HG02870 (cell line): Measurements from ENCODE around the gene DENND4C.
"Not testable (repeated sequence)": the region's sequence is repeated elsewhere in the genome, so short reads cannot be mapped to it uniquely, and the experiment has no call there.

Experiments used
- ATAC-seq: cut with Tn5 transposase; IDR thresholded peaks from one replicate; pipeline ENCODE4 v1.9.1; 2021; ENCODE audit warnings: mild to moderate bottlenecking, moderate library complexity; ENCODE audit not compliant: unreplicated experiment

Gene DENND4C

GRCh38 chr9:19369107-19369506 lies 138.6 kb downstream of the DENND4C start:
- ATAC-seq, result no peak

- no peak for ATAC-seq
Observed at GRCh38 chr9:19371942-19372341, 141.4 kb downstream of the DENND4C start.

DNA sequence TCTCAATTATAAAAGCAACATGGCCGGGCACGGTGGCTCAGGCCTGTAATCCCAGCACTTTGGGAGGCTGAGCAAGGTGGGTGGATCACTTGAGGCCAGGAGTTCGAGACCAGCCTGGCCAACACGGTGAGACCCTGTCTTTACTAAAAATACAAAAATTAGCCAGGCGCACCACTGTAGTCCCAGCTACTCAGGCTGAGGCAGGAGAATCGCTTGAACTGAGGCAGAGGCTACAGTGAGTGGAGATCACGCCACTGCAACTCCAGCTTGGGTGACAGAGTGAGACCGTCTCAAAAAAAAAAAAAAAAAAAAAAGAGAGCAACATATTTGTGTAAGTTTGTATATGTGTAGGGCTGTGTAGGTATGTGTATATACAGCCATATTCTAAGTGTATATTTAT lies 142.1 kb downstream of the DENND4C start:
- ATAC-seq, result no peak

- ATAC-seq, result no peak
Observed at GRCh38 chr9:19373527-19373926, 143.0 kb downstream of the DENND4C start.

GRCh38 chr9:19375538-19375937 lies 145.0 kb downstream of the DENND4C start:
- no peak for ATAC-seq

- no peak for ATAC-seq
Observed at GRCh38 chr9:19376931-19377330, 146.4 kb downstream of the DENND4C start.

- ATAC-seq, result no peak
Observed at GRCh38 chr9:19378164-19378563, 147.7 kb downstream of the DENND4C start.

DNA sequence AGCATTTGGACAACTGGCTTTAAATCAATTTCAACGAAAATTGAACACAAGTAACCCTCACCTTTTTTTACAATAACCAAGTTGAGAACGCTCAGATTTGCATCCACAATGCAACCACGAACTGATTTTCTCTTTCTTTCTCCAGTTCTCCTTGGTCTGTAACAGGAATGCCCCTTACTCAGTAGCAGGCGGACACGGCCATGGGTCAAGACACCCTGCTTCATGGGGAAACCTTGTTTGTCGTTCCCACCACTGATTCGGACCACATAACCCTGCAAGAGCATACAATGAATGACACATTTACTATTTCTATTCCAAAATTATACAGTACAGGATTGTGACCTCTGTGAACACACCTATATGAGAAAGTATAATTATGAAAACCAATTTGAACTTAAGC lies 148.2 kb downstream of the DENND4C start:
- ATAC-seq, result no peak

- ATAC-seq, result no peak
Observed at GRCh38 chr9:19379283-19379682, 148.8 kb downstream of the DENND4C start.

- peak; percentile 24 for ATAC-seq
Observed at GRCh38 chr9:19379697-19380046, 149.2 kb downstream of the DENND4C start.

DNA sequence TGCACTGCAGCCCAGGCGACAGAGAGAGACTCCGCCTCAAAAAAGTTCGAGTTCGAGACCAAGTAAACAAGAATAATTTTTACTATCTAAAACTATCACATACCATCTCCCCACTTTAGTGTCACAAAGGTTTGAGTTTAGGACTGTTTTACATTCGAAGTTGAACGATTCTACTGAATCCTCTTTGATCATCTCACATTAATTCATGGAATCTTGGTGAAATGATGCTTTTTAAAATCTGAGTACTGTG lies 150.3 kb downstream of the DENND4C start:
- ATAC-seq, result no peak

- ATAC-seq, result no peak
Observed at GRCh38 chr9:19381656-19382055, 151.2 kb downstream of the DENND4C start.

- not testable (repeated sequence) for ATAC-seq
Observed at GRCh38 chr9:19385212-19385611, 154.7 kb downstream of the DENND4C start.

DNA sequence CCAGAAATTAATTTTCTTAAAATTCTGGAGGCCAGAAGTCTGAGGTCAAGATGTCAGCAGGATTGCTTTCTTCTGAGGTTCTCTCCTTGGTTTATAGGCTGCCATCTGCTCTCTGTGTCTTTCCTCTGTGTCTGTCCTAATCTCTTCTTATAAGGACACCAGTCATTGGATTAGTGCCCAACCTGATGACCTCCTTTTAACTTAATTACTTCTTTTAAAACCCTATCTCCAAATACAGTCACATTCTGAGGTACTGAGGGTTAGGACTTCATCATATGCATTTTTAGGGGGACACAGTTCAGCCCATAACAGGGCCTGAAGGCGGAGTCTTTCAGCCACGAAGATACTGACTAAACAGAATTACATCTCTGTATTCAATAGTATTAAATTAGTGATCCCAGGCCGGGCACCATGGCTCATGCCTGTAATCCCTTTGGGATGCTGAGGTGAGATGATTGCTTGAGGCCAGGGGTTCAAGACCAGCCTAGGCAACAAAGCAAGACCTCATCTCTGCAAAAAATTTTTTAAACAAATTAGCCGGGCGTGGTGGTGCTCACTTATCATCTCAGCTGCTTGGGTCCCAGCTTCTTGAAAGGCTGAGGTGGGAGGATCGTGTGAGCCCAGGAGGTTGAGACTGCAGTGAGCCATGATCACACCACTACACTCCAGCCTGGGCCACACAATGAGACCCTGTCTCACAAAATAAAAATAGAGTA lies 155.5 kb downstream of the DENND4C start:
- no peak for ATAC-seq

DNA sequence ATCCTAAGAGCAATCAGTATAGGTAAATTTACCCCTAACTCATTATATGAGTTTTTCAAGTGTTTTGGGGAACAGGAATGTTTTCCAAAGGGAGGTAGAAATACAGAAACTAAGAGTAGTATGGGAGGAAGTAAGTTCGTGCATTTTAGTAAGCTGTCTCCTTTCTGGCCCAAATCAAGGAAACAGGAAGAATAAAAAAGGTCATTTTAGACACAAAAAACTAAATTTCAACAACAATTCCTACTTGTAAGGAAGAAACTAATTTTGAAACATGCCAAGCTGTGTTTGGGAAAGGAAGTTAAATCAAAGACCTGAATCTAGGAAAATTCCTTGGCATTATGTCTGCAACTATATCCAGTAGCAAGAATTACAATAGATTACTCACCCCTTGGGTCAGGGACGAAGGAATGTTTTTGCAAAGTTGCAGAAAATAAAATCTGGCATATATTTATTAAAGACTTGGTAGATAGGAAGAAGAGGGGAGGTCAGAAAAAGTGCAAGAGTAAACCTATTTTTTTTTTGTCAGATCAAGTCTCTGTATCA lies 156.1 kb downstream of the DENND4C start:
- ATAC-seq, result no peak

- ATAC-seq, result no peak
Observed at GRCh38 chr9:19387317-19387716, 156.8 kb downstream of the DENND4C start.

- ATAC-seq, result not testable (repeated sequence)
Observed at GRCh38 chr9:19389539-19389938, 159.0 kb downstream of the DENND4C start.

- ATAC-seq, result no peak
Observed at GRCh38 chr9:19397845-19398244, 167.4 kb downstream of the DENND4C start.

GRCh38 chr9:19403231-19403630 lies 172.7 kb downstream of the DENND4C start:
- ATAC-seq, result not testable (repeated sequence)

GRCh38 chr9:19404283-19405075 lies 174.0 kb downstream of the DENND4C start:
- ATAC-seq, result no peak

- no peak for ATAC-seq
Observed at GRCh38 chr9:19405771-19406170, 175.3 kb downstream of the DENND4C start.

- ATAC-seq, result peak; percentile 7
Observed at GRCh38 chr9:19408316-19408692, 177.8 kb downstream of the DENND4C start.
